Transverse colon (tissue), 4 donors: ENCODE results near the gene ZNF844.

Experiments used
- EP300 ChIP-seq: sonication (generic); formaldehyde crosslinking; IDR thresholded peaks from one replicate; pipeline ENCODE4 v1.6.1; 2017; ENCODE audit warnings: antibody characterized with exemption, low read depth
- POLR2A ChIP-seq: fragments of 450-650 bp; IDR thresholded peaks from one replicate; pipeline ENCODE4 v1.6.1; 2016; ENCODE audit warnings: antibody characterized with exemption, mild to moderate bottlenecking, moderate library complexity
- POLR2AphosphoS5 ChIP-seq, 3 donors: sonication (generic); formaldehyde crosslinking; IDR thresholded peaks; one replicate each; pipeline ENCODE4 v1.6.1; 2016; ENCODE audit warnings: antibody characterized with exemption in 3 of 3
- TF ChIP-seq, protein P1 (sequence below), 5 experiments: fragments of 200-600 bp in 3 of 5; fragments of 450-650 bp in 2 of 5; sonication (generic) in 3 of 5; IDR thresholded peaks; 1 replicate in 2 of 5; 2 replicates in 3 of 5; pipeline ENCODE4 v1.5.1; 2016 to 2017; ENCODE audit warnings: antibody characterized with exemption in 5 of 5, inconsistent platforms in 3 of 5, mild to moderate bottlenecking in 2 of 5, moderate library complexity in 1 of 5

DNA sequence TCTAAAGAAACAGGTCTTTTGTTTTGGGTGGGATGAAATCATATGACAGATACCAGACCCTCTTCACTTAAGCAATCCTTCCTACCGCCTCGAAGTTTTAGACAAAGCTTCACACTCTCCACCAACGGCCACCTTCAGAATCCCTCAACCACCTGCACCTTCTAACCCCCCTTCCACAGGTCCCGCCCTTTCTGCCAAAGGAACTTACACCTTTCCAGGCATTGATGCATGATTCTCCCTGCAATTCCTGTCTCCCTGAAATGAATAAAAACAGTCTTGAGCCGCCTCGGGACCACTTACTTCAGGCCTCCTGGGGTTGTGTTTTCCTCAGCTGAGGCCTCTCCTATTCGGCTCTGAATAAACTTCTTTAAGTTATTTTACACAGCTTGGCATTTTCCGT, 29.9 kb upstream of the ZNF844 start:
- TF ChIP-seq, protein P1, sequence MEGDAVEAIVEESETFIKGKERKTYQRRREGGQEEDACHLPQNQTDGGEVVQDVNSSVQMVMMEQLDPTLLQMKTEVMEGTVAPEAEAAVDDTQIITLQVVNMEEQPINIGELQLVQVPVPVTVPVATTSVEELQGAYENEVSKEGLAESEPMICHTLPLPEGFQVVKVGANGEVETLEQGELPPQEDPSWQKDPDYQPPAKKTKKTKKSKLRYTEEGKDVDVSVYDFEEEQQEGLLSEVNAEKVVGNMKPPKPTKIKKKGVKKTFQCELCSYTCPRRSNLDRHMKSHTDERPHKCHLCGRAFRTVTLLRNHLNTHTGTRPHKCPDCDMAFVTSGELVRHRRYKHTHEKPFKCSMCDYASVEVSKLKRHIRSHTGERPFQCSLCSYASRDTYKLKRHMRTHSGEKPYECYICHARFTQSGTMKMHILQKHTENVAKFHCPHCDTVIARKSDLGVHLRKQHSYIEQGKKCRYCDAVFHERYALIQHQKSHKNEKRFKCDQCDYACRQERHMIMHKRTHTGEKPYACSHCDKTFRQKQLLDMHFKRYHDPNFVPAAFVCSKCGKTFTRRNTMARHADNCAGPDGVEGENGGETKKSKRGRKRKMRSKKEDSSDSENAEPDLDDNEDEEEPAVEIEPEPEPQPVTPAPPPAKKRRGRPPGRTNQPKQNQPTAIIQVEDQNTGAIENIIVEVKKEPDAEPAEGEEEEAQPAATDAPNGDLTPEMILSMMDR (IDR thresholded peaks at IDR 0.05) = no peak
- TF ChIP-seq POLR2A (no peak), POLR2AphosphoS5 (IDR thresholded peaks at IDR 0.05) (no peak), EP300 (no peak)
